ENCODE data around the gene VEPH1.
"Not testable (repeated sequence)": the region's sequence is repeated elsewhere in the genome, so short reads cannot be mapped to it uniquely, and the experiment has no call there.

Gene VEPH1

DNA sequence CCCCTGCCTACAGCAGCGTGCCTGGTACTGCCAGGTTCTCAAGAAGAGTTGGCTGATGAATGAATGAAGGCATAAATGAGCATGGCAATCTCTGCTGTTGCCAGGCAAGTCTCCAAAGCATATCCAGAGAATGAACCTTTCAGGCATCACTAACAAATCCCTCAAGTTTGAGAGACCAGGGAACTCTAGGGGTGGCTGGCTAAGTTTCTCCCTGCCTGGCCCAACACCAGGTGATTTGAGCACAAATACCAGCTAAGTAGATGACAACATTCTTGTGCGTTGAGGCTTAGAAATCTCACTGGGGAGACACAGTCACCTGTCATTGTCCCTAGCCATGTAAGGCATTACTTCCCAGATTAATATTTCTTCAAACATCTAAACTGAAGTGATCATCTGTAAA, 147.9 kb downstream of the VEPH1 start:
- no peak for DNase-seq (ENCODE audit: extremely low read depth in 1 of 2, low read depth in 1 of 2)

DNA sequence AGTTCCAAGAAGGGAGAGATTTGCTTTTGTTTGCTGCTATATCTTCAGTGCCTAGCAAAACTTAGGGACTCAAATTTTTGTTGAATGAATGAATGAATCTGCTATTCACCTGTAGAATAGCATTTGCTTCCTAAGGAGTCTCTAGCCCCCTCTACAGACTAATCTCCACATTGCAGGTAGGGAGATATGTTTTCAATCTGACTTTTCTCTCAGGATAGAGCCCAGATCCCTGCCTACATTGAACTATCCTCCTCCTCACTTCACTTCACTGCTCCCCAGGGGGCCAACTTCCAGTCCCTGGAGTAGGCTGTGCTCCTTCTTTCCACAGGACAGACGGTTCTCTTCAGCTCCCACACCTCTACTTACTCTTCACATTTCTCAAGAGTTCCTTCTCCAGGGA, 148.5 kb downstream of the VEPH1 start:
- DNase-seq (ENCODE audit: extremely low read depth in 1 of 2, low read depth in 1 of 2) = no peak

DNA sequence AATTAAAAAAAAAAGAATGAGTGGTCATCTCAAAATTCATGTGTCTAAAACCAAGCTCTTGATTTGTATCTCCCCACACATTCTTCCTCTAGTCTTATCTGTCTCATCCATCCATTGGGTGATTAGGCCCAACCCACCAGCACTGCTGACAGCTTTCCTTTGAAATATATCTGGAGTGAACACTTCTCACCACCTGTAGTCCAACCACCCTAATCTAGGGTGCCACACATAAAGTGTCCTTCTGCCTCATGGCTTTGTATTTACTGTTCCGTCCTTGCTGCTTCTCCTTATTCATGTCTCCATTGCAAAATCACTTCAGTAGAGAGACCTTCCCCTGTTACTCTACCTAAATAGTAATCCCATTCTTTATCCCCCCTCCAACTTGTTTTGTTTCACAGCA, 149.0 kb downstream of the VEPH1 start:
- no peak for DNase-seq (ENCODE audit: extremely low read depth in 1 of 2, low read depth in 1 of 2)

DNA sequence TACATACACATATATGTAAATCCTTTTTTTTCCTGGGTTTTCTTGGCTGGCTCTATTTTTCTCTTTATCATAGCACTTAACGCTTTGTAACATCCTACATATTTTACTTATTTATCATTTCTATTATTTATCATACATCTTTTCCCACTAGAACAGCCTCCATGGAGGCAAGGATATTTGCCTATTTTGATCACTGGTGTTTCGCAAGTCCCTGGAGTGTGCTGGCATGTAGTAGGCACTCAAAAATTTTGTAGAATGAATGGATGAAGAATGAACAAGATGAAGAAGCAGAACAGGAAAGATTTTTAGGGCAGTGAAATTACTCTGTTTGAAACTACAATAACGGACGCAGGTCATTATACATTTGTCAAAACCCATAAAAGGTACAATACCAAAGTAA, 149.6 kb downstream of the VEPH1 start:
- no peak for DNase-seq (ENCODE audit: extremely low read depth in 1 of 2, low read depth in 1 of 2)

DNA sequence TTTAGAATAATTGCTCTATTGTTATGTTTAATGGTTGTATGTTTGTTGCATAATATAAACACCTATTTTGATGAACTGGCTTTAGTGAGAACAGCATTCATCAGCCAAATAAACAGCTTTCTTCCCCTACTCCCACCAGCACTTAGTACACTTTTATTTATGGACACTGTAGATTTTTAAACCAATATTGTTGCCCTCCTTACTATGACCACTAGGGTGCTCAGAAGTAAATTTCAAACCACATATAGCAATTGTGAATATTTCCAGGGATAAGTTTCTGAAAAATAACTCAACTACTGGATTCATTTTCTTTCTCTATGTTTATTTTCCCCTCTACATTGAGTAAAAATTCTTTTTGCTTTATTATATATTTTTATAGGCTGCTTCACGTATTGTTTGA, 151.2 kb downstream of the VEPH1 start:
- no peak for DNase-seq (ENCODE audit: extremely low read depth in 1 of 2, low read depth in 1 of 2)

DNA sequence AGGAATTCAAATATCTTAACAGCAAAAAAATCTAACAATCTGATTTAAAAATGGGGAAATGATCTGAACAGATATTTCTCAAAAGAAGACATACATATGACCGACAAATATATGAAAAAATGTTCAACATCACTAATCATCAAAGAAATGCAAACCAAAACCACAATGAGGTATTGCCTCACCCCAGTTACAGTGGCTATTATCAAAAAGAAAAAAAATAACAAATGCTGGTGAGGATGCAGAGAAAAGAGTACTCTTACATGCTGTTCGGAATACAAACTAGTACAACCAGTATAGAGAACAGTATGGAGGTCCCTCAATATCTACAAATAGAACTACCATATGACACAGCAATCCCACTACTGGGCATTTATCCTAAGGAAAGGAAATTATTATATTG, 152.6 kb downstream of the VEPH1 start:
- DNase-seq (ENCODE audit: extremely low read depth in 1 of 2, low read depth in 1 of 2) = not testable (repeated sequence)

DNA sequence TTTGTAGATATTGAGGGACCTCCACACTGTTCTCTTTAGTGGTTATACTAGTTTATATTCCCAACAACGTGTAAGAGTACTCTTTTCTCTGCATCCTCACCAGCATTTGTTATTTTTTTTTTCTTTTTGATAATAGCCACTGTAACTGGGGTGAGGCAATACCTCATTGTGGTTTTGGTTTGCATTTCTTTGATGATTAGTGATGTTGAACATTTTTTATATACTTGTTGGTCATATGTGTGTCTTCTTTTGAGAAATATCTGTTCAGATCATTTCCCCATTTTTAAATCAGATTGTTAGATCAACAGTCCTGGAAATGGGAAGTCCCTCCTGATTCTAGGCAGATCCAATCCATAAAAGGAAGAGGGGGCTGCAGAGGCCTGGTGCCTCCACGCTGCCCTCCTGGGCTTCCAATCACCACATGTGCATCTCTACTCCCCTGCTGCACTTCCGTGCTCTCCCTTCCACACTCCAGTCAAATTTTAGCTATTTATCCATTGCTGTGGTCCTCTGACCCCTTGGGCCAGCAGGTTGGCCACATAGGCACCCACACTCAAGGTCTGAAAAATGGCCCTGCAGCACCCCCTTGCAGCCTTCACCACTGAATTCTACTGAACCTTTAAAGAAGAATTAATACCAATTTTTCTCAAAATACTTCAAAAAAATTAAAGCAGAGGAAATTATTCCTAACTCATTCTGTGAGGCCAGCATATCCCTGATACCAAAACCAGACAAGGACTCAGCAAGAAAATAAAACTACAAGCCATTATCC, 154.7 kb downstream of the VEPH1 start:
- DNase-seq (ENCODE audit: extremely low read depth in 1 of 2, low read depth in 1 of 2) = not testable (repeated sequence)

DNA sequence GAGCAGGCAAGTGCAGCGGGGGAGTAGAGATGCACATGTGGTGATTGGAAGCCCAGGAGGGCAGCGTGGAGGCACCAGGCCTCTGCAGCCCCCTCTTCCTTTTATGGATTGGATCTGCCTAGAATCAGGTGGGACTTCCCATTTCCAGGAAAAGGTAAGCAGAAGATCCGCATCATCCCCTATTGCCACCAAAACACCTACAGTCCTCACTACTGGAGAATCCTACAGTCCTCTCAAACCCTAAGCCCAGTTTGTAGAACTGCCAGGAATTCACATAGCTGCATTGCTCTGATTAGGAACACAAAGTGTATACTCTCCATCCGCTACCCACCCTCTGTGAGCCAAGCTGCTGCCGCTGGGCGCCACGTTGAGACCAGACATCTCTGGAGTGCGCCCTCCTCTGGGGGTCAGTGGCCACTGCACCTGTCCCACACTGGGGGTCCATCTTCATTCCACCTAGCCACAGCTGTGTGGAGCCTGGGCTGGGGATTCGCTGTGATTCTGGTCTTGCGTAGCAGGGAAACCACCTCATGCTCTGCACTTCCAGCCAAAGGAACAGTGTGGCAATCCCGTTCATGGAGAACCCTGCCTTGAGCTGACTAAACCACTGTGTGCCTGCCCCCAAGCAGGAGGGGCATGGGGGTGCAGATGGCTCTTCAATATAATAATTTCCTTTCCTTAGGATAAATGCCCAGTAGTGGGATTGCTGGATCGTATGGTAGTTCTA, 155.5 kb downstream of the VEPH1 start:
- DNase-seq (ENCODE audit: extremely low read depth in 1 of 2, low read depth in 1 of 2) = no peak

DNA sequence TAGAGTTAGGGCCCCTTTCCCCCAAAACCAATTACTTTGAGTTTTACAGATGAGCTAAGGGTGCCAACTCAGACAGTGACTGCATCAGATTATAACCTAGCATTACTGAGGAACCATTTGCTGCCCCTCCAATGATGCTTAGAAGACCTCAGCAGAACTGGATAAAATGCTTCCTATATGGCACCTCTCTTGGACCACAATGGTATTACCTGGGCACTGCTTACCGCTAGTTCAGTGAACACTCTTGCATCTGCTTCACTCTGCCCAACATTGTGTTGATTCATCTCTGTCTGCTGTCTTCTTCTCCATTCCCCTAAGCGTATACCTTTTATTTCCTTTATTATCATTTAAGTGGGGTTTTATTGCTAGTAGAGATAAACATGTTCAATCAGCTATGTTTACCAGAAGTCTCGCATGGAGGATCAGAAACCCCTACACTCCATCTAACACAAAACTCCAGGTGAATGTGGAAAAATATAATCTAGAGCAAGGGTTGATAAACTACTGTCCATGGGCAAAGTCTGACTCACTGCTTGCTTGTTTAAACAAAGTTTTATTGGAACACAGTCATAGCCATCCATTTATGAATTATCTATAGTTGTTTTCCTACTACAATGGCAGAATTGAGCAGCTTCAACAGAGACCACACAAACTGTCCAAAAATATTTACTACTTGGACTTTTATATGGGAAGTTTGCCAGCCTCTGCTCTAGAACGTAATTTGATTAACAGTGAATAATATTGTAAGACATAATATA, 166.8 kb downstream of the VEPH1 start:
- DNase-seq (ENCODE audit: extremely low read depth in 1 of 2, low read depth in 1 of 2) = no peak

DNA sequence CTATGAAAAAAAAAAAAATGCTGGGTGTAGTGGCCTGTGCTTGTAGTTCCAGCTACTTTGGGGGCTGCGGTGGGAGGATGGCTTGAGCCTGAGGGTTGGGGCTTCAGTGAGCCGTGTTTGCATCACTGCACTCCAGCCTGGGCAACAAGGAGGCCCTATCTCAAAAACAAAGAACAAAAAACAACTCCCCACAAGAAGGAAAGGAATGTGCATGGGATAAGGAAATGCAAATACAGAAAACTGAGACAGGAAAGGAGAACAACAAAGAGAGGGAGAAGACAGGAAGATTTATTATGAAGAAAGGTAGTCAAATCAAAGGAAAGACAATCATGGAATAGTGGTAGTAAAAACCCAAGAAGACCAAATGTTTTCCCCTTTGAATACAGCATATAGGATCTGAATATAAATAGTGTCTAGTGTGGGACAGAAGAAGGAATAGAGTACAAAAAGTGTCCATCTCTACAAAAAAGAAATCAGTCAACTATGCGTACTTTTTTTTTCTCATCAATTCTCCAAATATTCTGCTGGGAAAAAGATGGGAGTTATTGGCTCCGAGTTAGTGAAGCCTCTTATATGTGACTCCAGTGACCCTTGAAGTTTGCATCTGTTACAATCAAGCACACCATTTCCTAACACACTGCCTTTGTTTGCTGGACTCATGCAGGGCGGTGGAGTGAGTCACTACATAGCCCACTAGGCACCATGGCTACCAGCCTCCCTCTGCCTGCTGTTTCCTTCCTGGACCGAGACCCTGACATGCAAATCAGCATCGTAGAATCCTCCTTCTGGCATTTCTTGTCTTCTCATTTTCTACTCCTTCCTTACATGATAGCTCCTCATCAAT, 167.8 kb downstream of the VEPH1 start:
- DNase-seq (ENCODE audit: extremely low read depth in 1 of 2, low read depth in 1 of 2) = no peak

DNA sequence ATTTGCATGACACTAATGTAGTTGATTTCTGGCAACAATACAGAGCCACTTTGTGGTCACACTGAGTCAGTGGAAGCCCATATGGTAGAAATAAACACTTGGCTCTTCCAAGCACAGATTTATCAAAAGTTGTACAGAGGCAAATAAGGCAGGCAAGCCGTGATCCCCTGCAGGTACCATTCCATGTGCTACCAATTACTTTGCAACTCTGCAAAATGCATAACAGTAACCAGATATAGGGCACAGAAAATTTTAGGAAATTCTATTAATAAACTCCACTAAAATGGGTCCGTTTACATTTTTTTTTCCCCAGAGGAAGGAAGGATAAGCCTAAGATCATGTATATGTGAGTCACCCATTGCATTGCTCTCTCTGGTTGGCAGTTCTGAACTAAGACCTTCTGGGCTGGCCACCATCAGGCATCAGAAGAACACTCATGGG, 169.6 kb downstream of the VEPH1 start:
- DNase-seq (ENCODE audit: extremely low read depth in 1 of 2, low read depth in 1 of 2) = no peak

DNA sequence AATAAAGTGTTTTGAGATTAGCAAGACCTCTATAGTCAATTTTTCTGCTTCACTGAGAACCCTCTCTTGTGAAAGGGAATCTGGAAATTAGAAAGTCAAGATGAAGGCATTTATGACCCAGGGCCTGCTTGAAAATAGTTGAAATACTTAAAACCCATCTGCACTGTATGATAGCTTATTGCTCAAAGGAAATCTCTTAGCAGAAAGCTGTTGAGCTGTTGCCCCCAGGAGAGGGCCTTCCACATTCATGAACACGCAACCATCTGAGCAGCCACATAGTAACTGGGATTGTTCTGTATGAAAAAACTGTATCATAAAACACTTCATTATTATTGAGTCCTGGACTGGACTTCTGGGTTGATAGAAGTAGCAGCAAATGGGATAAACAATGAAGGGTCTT, 173.0 kb downstream of the VEPH1 start:
- no peak for DNase-seq (ENCODE audit: extremely low read depth in 1 of 2, low read depth in 1 of 2)

DNA sequence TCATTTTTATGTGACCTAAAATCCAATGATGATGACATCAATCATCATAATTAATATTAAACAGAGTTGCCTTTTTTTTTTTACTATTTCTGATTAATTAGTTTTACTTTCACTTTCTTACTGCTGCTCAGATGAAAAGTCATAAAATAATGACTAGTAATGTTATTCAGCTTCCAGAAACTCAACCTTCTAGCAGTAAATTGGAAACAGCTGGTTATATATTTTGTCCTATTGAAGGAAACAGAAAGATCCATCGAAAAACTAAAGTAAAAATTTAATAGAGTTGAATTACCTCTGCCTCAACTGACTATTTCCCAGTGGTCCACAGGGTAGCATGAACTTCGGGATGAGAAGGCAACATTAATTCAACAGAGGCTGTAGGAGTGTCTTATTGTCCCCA, 173.7 kb downstream of the VEPH1 start:
- DNase-seq (ENCODE audit: extremely low read depth in 1 of 2, low read depth in 1 of 2) = no peak

DNA sequence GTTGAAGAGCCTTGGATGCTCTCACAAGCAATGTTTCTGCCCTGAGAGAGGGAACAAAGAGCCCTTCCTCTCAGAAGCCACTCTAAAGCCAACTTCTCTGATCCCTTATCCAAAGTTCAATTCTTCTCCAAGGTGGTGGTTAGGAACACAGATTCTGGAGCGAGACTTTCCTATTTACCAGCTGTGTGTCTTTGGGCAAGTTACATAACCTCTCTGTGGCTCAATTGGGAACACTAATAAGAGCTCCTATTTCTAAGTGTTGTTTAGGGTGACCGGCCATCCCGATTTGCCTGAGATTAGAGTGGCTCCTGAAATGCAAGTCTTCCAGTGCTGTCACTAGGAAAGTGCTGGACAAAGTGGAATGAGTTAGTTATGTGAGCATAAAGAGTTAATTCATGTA, 175.4 kb downstream of the VEPH1 start:
- DNase-seq (ENCODE audit: extremely low read depth in 1 of 2, low read depth in 1 of 2) = no peak

DNA sequence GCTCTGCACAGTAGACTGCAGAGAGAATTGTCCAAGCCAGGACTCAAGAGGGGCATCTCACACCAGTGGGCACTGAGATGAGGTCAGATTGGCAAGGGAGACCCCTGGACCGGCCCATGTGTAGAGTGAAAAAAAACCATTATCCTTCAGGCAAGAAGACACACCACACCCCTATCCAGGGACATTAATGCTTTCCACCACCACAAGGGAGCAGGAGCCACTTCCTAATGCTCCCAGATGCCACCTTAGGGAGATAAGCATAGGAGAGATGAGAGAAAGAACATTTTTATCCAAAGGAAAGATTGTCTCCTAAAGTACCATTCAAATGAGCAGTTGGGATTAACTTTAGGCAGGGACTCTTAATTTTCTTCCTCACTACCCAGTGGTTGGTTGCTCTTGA, 176.2 kb downstream of the VEPH1 start:
- DNase-seq (ENCODE audit: extremely low read depth in 1 of 2, low read depth in 1 of 2) = no peak

DNA sequence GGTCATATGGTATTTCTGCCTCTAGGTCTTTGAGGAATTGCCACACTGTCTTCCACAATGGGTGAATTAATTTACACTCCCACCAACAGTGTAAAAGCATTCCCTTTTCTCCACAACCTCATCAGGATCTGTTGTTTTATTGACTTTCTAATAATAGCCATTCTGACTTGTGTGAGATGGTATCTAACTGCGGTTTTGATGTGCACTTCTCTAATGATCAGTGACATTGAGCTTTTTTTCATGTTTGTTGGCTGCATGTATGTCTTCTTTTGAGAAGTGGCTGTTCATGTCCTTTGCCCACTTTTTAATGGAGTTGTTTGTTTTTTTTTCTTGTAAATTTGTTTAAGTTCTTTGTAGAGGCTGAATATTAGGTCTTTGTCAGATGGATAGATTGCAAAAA, 178.3 kb downstream of the VEPH1 start:
- not testable (repeated sequence) for DNase-seq (ENCODE audit: extremely low read depth in 1 of 2, low read depth in 1 of 2)

DNA sequence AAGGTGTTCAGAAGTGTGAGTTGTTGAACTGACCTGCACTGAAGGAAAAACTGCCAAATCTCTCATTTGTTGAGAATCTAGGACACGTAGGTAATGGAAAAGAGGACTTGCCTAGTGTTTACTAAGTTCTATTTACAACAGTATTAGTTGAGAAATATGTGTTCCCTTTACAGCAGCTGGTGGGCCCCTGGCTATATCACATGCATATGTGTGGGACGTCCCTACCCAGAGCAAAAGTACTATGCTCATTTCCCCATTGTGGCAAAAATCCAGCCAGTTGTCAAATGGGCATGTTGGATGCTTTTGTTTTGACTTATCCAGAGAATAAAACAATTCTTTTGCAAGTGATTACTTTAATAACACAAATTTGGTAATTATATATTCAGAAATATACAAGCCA, 179.9 kb downstream of the VEPH1 start:
- no peak for DNase-seq (ENCODE audit: extremely low read depth in 1 of 2, low read depth in 1 of 2)

DNA sequence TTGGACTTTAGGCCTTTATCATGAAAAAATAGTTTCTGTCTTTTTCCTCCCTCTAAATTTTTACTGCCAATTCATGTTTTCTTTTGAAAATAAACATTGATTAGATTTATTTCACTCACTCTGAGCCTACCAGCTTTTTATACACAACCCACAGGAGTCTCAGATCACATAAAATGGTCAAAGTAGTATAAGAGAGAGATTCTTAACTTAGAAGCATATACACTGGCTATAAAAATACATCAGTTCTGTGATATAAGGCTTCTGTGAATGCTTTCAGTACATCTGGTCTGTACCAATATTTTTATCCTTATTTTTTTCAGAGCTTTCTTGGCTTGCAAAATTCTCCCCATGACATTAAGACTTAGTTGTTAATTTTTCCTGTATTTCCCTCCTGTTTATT, 183.5 kb downstream of the VEPH1 start:
- no peak for DNase-seq (ENCODE audit: extremely low read depth in 1 of 2, low read depth in 1 of 2)

DNA sequence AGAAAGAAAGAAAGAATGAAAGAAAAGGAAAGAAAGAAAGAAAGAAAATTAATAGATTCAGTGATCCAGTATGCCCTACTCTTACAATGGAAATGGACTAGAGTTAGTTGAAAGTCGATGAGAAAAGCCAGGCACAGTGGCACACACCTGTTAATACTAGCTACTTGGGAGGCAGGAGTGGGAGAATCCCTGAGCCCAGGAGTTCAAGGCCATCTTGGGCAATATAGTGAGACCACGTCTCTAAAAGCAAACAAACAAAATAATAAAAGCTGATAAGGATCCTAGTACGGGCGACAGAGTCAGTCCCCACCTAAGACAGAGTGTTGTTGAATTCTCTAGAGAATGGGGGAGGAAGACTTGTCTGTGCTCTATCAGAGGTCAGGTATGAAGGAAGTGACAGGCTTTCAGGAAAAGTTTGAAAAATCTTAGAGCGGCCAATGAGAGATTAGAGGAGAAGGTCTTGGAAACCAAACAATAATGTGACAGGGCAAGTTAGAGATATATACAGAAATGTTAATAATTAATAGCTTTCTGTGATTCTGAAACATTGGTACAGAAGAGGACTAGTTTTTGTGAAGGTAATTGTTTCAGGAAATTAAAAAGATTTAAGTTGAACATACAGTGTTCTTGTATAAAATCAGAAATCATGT, 184.5 kb downstream of the VEPH1 start:
- DNase-seq (ENCODE audit: extremely low read depth in 1 of 2, low read depth in 1 of 2) = no peak

DNA sequence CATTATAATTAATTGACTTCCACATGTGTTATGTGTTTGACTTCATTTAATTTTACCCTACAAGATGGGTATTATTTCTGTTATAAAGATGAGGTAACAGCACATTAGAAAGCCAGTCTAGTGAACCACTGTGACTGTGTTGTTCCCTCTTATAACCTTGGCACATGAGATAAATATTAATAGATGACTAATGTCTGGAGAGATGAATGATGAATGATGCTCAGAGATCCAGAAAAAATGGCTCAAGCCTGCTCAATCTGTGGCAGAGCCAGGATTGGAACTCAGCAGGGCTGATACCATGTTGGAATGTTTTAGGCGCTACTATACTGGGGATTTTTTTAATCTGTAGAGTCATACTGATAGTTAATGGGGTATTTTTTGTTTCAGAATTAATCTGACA, 185.3 kb downstream of the VEPH1 start:
- no peak for DNase-seq (ENCODE audit: extremely low read depth in 1 of 2, low read depth in 1 of 2)

Measured in stimulated activated CD8-positive, alpha-beta memory T cell treated with anti-CD3 and anti-CD28 coated beads, Interleukin-7, amount 100 ng/mL, for 48 hours (primary cell).